22Rv1 (cell line): ENCODE measurements around the gene AHCYL1.

Experiments
- CTCF ChIP-seq: fragments of 450-650 bp; IDR thresholded peaks from 2 replicates; pipeline ENCODE4 v1.5.1; 2017; ENCODE audit warnings: mild to moderate bottlenecking
- ZFX ChIP-seq: fragments of 450-650 bp; IDR thresholded peaks from 2 replicates; pipeline ENCODE4 v1.6.1; 2017; ENCODE audit warnings: antibody characterized with exemption, borderline replicate concordance

DNA sequence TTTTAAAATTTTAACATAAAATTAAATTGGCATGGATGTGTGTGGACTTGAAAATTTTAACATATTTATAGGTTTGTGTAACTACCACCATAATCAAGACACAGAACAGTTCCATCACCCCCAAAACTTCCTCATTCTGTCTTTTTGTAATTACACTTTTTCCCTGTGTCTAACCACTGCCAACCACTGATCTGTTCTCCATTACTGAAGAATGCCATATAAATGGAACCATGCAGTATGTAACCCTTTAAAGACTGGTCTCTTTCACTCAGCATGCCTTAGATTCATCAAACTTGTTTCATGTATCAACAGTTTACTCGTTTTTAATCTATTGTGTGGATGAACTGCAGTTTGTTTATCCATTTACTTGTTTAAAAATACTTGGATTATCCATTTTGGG is 13.0 kb upstream of the AHCYL1 start:
- no peak for TF ChIP-seq CTCF
- TF ChIP-seq ZFX, result no peak
